ENCODE results near the gene RNLS. TPM values are rescaled to one million over a fixed set of nuclear protein-coding genes. Genes with fewer than 3 reads are reported as not detected.

The RNLS gene
- total RNA-seq, 1 experiment from 2014 or later, result 11.4 TPM

GRCh38 chr10:88467835-88468485, 115.2 kb downstream of the RNLS start:
- no peaks in the 10 kb centered on the region for H3K36me3 ChIP-seq (ENCODE audit: control insufficient read depth, insufficient read depth, low read length)
- H3K4me3 ChIP-seq (ENCODE audit: low read depth in 2 of 2, low read length in 2 of 2), result no peak overlapping the region
- intact Hi-C loops (cut with micrococcal nuclease; ENCODE audit: unreplicated experiment) (no loop called here), in situ Hi-C loops (cut with HindIII; ENCODE audit: low pct_unique_long_range_greater_than_20kb, low sequenced_read_pairs) (no loop called here)
- POLR2A ChIA-PET, result no interaction called here
- TF ChIP-seq TCF7L2 (IDR thresholded peaks at IDR 0.05; ENCODE audit: low read depth, low read length) (no peak), REST (IDR thresholded peaks at IDR 0.05; ENCODE audit: insufficient read depth in 1 of 2, low read depth in 2 of 2, low read length in 1 of 2) (no peak), POLR2AphosphoS5 (IDR thresholded peaks at IDR 0.05; ENCODE audit: low read depth, low read length) (no peak), CTCF (IDR thresholded peaks at IDR 0.05) (no peak), SIN3A (IDR thresholded peaks at IDR 0.05; ENCODE audit: borderline replicate concordance, insufficient read depth, low read depth, low read length) (no peak)
- H3K9me3 ChIP-seq (ENCODE audit: control insufficient read depth, insufficient read depth, low read depth, low read length), result no peaks in the 10 kb centered on the region
- ATAC-seq (no peak), DNase-seq (ENCODE audit: low read depth, low spot score) (no peak)
- H3K27me3 ChIP-seq (ENCODE audit: control insufficient read depth, insufficient read depth, low read length), result no peaks in the 10 kb centered on the region
- BruUV-seq (replicated peaks), result no TSS peak
- no peaks in the 10 kb centered on the region for H3K4me1 ChIP-seq (ENCODE audit: control insufficient read depth, insufficient read depth, low read length)
- H3K27ac ChIP-seq (ENCODE audit: low read length), result no peak overlapping the region
- CTCF ChIA-PET, result no interaction called here

GRCh38 chr10:88466786-88467185, 116.3 kb downstream of the RNLS start:
- H3K36me3 ChIP-seq (ENCODE audit: control insufficient read depth, insufficient read depth, low read length), result no peaks in the 10 kb centered on the region
- BruUV-seq (replicated peaks), result no TSS peak
- no peaks in the 10 kb centered on the region for H3K4me1 ChIP-seq (ENCODE audit: control insufficient read depth, insufficient read depth, low read length)
- intact Hi-C loops (cut with micrococcal nuclease; ENCODE audit: unreplicated experiment) (no loop called here), in situ Hi-C loops (cut with HindIII; ENCODE audit: low pct_unique_long_range_greater_than_20kb, low sequenced_read_pairs) (no loop called here)
- ChIA-PET CTCF (no interaction called here), POLR2A (no interaction called here)
- no peaks in the 10 kb centered on the region for H3K27me3 ChIP-seq (ENCODE audit: control insufficient read depth, insufficient read depth, low read length)
- no peak for TF ChIP-seq TCF7L2 (IDR thresholded peaks at IDR 0.05; ENCODE audit: low read depth, low read length)
- no peak for TF ChIP-seq POLR2AphosphoS5 (IDR thresholded peaks at IDR 0.05; ENCODE audit: low read depth, low read length)
- TF ChIP-seq REST (IDR thresholded peaks at IDR 0.05; ENCODE audit: insufficient read depth in 1 of 2, low read depth in 2 of 2, low read length in 1 of 2), result no peak
- no peak for TF ChIP-seq CTCF (IDR thresholded peaks at IDR 0.05)
- TF ChIP-seq SIN3A (IDR thresholded peaks at IDR 0.05; ENCODE audit: borderline replicate concordance, insufficient read depth, low read depth, low read length), result no peak
- no peak for ATAC-seq
- no peaks in the 10 kb centered on the region for H3K9me3 ChIP-seq (ENCODE audit: control insufficient read depth, insufficient read depth, low read depth, low read length)
- DNase-seq (ENCODE audit: low read depth, low spot score), result no peak
- no peak overlapping the region for H3K4me3 ChIP-seq (ENCODE audit: low read depth in 2 of 2, low read length in 2 of 2)
- no peak overlapping the region for H3K27ac ChIP-seq (ENCODE audit: low read length)

All from Panc1 (cell line).